Parathyroid adenoma (tissue), 2 donors: Measurements from ENCODE around the gene PARP1.
"Not testable (repeated sequence)": the region's sequence is repeated elsewhere in the genome, so short reads cannot be mapped to it uniquely, and the experiment has no call there.

Source experiments
- H2AFZ ChIP-seq: fragments of 300-600 bp; sonication (generic); one replicate; pipeline ENCODE4 v1.7.0; 2017; ENCODE audit warnings: antibody characterized with exemption, mild to moderate bottlenecking
- H3K27ac ChIP-seq: fragments of 300-600 bp; sonication (generic); one replicate; pipeline ENCODE4 v1.7.0; 2017
- H3K27me3 ChIP-seq: fragments of 300-600 bp; sonication (generic); one replicate; pipeline ENCODE4 v1.7.0; 2017; ENCODE audit warnings: low read length; ENCODE audit not compliant: control insufficient read depth, insufficient read depth
- H3K36me3 ChIP-seq: fragments of 300-600 bp; sonication (generic); one replicate; pipeline ENCODE4 v1.7.0; 2017; ENCODE audit warnings: low read length; ENCODE audit not compliant: control insufficient read depth, insufficient read depth
- H3K4me1 ChIP-seq: fragments of 300-600 bp; sonication (generic); one replicate; pipeline ENCODE4 v1.7.0; 2017; ENCODE audit warnings: control low read depth
- H3K4me2 ChIP-seq: fragments of 300-600 bp; sonication (generic); one replicate; pipeline ENCODE4 v1.7.0; 2017; ENCODE audit warnings: low read length
- H3K4me3 ChIP-seq: fragments of 300-600 bp; sonication (generic); one replicate; pipeline ENCODE4 v1.7.0; 2017; ENCODE audit warnings: low read depth, low read length
- H3K79me2 ChIP-seq: fragments of 300-600 bp; sonication (generic); one replicate; pipeline ENCODE4 v1.7.0; 2017; ENCODE audit warnings: control low read depth
- H3K9ac ChIP-seq: fragments of 300-600 bp; sonication (generic); one replicate; pipeline ENCODE4 v1.7.0; 2017; ENCODE audit warnings: mild to moderate bottlenecking
- H3K9me3 ChIP-seq: fragments of 300-600 bp; sonication (generic); one replicate; pipeline ENCODE4 v1.7.0; 2017; ENCODE audit warnings: low read length; ENCODE audit not compliant: control insufficient read depth
- TF ChIP-seq, protein P1 (sequence below): fragments of 300-600 bp; sonication (generic); IDR thresholded peaks from one replicate; pipeline ENCODE4 v1.7.0; 2017; ENCODE audit warnings: antibody characterized with exemption, mild to moderate bottlenecking
- donor health status: primary hyperparathyroidism.

PARP1 gene

GRCh38 chr1:226428348-226428747 is 20.5 kb upstream of the PARP1 start:
- H3K27ac ChIP-seq = no peak overlapping the region
- no peaks in the 10 kb centered on the region for H3K79me2 ChIP-seq
- H3K36me3 ChIP-seq = no peaks in the 10 kb centered on the region
- no peak overlapping the region for H3K4me3 ChIP-seq
- no peak overlapping the region for H2AFZ ChIP-seq
- H3K27me3 ChIP-seq = no peaks in the 10 kb centered on the region
- no peaks in the 10 kb centered on the region for H3K4me1 ChIP-seq
- TF ChIP-seq, protein P1, sequence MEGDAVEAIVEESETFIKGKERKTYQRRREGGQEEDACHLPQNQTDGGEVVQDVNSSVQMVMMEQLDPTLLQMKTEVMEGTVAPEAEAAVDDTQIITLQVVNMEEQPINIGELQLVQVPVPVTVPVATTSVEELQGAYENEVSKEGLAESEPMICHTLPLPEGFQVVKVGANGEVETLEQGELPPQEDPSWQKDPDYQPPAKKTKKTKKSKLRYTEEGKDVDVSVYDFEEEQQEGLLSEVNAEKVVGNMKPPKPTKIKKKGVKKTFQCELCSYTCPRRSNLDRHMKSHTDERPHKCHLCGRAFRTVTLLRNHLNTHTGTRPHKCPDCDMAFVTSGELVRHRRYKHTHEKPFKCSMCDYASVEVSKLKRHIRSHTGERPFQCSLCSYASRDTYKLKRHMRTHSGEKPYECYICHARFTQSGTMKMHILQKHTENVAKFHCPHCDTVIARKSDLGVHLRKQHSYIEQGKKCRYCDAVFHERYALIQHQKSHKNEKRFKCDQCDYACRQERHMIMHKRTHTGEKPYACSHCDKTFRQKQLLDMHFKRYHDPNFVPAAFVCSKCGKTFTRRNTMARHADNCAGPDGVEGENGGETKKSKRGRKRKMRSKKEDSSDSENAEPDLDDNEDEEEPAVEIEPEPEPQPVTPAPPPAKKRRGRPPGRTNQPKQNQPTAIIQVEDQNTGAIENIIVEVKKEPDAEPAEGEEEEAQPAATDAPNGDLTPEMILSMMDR = no peak
- no peak overlapping the region for H3K9ac ChIP-seq
- no peaks in the 10 kb centered on the region for H3K9me3 ChIP-seq
- H3K4me2 ChIP-seq = no peak overlapping the region

- no peak overlapping the region for H2AFZ ChIP-seq
- no peak overlapping the region for H3K4me3 ChIP-seq
- TF ChIP-seq, protein P1 = no peak
- no peaks in the 10 kb centered on the region for H3K36me3 ChIP-seq
- H3K27me3 ChIP-seq = no peaks in the 10 kb centered on the region
- H3K9ac ChIP-seq = no peak overlapping the region
- no peaks in the 10 kb centered on the region for H3K9me3 ChIP-seq
- H3K4me1 ChIP-seq = no peaks in the 10 kb centered on the region
- no peak overlapping the region for H3K27ac ChIP-seq
- H3K79me2 ChIP-seq = no peaks in the 10 kb centered on the region
- H3K4me2 ChIP-seq = no peak overlapping the region
Observed at GRCh38 chr1:226427131-226427530, 19.2 kb upstream of the PARP1 start.

DNA sequence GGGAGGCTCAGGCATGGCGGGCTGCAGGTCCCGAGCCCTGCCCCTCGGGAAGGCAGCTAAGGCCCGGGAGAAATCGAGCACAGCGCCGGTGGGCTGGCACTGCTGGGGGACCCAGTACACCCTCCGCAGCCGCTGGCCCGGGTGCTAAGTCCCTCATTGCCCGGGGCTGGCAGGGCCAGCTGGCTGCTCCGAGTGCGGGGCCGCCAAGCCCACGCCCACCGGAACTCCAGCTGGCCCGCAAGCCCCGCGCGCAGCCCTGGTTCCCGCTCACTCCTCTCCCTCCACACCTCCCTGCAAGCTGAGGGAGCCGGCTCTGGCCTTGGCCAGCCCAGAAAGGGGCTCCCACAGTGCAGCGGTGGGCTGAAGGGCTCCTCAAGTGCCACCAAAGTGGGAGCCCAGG is 18.5 kb upstream of the PARP1 start:
- not testable (repeated sequence) for H3K27ac ChIP-seq, H3K27me3 ChIP-seq, H3K4me2 ChIP-seq, H3K36me3 ChIP-seq, H3K9ac ChIP-seq, H3K79me2 ChIP-seq, H3K4me3 ChIP-seq, H2AFZ ChIP-seq, H3K9me3 ChIP-seq, H3K4me1 ChIP-seq

DNA sequence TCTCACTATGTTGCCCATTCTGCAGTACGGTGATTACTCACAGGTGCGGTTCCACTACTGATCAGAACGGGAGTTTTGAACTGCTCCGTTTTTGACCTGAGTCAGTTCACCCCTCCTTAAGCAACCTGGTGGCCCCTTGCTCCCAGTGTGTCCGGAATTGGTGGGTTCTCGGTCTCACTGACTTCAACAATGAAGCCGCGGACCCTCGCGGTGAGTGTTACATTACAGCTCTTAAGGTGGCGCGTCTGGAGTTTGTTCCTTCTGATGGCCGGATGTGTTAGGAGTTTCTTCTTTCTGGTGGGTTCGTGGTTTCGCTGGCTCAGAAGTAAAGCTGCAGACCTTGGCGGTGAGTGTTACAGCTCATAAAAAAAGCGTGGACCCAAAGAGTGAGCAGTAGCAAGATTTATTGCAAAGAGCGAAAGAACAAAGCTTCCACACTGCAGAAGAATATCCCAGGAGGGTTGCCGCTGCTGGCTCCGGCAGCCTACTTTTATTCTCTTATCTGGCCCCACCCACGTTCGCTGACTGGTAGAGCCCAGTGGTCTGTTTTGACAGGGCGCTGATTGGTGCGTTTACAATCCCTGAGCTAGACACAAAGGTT is 17.6 kb upstream of the PARP1 start:
- TF ChIP-seq, protein P1 = no peak
- H3K27ac ChIP-seq = no peak overlapping the region
- no peak overlapping the region for H3K4me3 ChIP-seq
- H3K4me2 ChIP-seq = no peak overlapping the region
- H3K79me2 ChIP-seq = no peaks in the 10 kb centered on the region
- H3K4me1 ChIP-seq = no peaks in the 10 kb centered on the region
- no peaks in the 10 kb centered on the region for H3K27me3 ChIP-seq
- no peak overlapping the region for H3K9ac ChIP-seq
- no peaks in the 10 kb centered on the region for H3K36me3 ChIP-seq
- H3K9me3 ChIP-seq = no peaks in the 10 kb centered on the region
- H2AFZ ChIP-seq = no peak overlapping the region

DNA sequence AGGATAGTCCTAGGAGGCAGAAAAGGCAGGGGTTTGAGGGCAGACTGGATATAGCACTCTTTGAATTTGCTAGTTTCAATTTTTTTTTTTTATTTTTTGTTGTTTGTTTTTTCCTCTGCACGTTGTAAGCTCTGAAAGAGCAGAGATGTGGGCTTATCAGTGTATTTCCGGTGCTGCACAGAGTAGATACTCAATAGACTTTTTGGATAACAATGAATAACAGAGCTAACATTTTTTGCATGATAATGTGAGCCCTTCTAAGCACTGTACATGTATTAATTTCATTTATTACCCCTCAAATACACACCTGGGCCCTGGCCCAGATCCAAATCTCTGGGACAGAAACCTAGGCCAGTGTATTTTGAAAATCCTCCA is 17.1 kb upstream of the PARP1 start:
- Histone ChIP-seq H3K27me3 (no peaks in the 10 kb centered on the region), H3K4me2 (no peak overlapping the region), H3K4me1 (no peaks in the 10 kb centered on the region), H3K4me3 (no peak overlapping the region), H3K9me3 (no peaks in the 10 kb centered on the region), H2AFZ (no peak overlapping the region), H3K36me3 (no peaks in the 10 kb centered on the region), H3K27ac (no peak overlapping the region), H3K79me2 (no peaks in the 10 kb centered on the region), H3K9ac (no peak overlapping the region)
- TF ChIP-seq, protein P1 = no peak
